ENCODE data around the gene RETREG1. TPM values are rescaled to one million over a fixed set of nuclear protein-coding genes. Genes with fewer than 3 reads are reported as not detected.

Gene RETREG1
- total and polyA plus RNA-seq, 2 experiments from 2014 or later: 2.3 to 3.6 TPM

GRCh38 chr5:16603701-16604100 lies 13.1 kb downstream of the RETREG1 start:
- Mint-ChIP-seq H3K4me3 (no peak overlapping the region), H3K27ac (no peak overlapping the region), H3K36me3 (ENCODE audit: low read depth) (no peaks in the 10 kb centered on the region), H3K9me3 (peaks cover 3% of the 10 kb centered on the region; the same call in 1 of the 3 replicates), H3K27me3 (ENCODE audit: insufficient read depth, low read depth, poor library complexity) (peaks cover 5% of the 10 kb centered on the region), H3K4me1 (peaks cover 14% of the 10 kb centered on the region)
- H3K27me3 ChIP-seq (ENCODE audit: insufficient read depth): no peaks in the 10 kb centered on the region
- H3K4me1 ChIP-seq (ENCODE audit: insufficient read depth): peaks cover 10% of the 10 kb centered on the region
- no peak for DNase-seq (ENCODE audit: low spot score)
- H4K20me1 ChIP-seq (replicated peaks; ENCODE audit: insufficient read depth): no peaks in the 10 kb centered on the region
- no peak overlapping the region for H3K27ac ChIP-seq (ENCODE audit: low read depth)
- H2AFZ ChIP-seq: no peak overlapping the region
- H3K79me2 ChIP-seq (replicated peaks; ENCODE audit: insufficient read depth): no peaks in the 10 kb centered on the region
- H3K9me2 ChIP-seq (ENCODE audit: insufficient read depth): no peaks in the 10 kb centered on the region
- H3K4me2 ChIP-seq: no peak overlapping the region
- ATAC-seq: no peak
- no peak for TF ChIP-seq CREB1 (CRISPR knock-in tag; IDR thresholded peaks at IDR 0.05; ENCODE audit: low read depth)
- TF ChIP-seq CTCF (conservative IDR thresholded peaks at IDR 0.05; ENCODE audit: low read depth in 2 of 2): no peak
- TF ChIP-seq EZH2 (IDR thresholded peaks at IDR 0.05; ENCODE audit: low read depth, unreplicated experiment): no peak
- no peak for TF ChIP-seq ZNF462 (CRISPR knock-in tag; IDR thresholded peaks at IDR 0.05)
- TF ChIP-seq STAT1 (IDR thresholded peaks at IDR 0.05; ENCODE audit: unreplicated experiment): no peak
- TF ChIP-seq JUNB (IDR thresholded peaks at IDR 0.05; ENCODE audit: unreplicated experiment): no peak
- no peak for TF ChIP-seq POLR2AphosphoS5 (IDR thresholded peaks at IDR 0.05; ENCODE audit: low read depth)
- no peak for TF ChIP-seq EZH2phosphoT487 (IDR thresholded peaks at IDR 0.05; ENCODE audit: unreplicated experiment)
- H3K36me3 ChIP-seq (ENCODE audit: insufficient read depth): no peaks in the 10 kb centered on the region
- H3F3A ChIP-seq (replicated peaks; ENCODE audit: low read depth): no peaks in the 10 kb centered on the region
- H3K4me3 ChIP-seq: no peak overlapping the region

Measured in GM23338 (cell line).